ENCODE data around the gene PTPN2.

GRCh38 chr18:12906773-12907172, 22.7 kb upstream of the PTPN2 start:
- TF ChIP-seq GATA2 (IDR thresholded peaks at IDR 0.05; ENCODE audit: low read depth, low read length) (no peak), GATA3 (IDR thresholded peaks at IDR 0.05; ENCODE audit: low read depth, low read length) (no peak)
